ENCODE data around the gene A1CF.
"Not testable (repeated sequence)": the region's sequence is repeated elsewhere in the genome, so short reads cannot be mapped to it uniquely, and the experiment has no call there.

Gene A1CF

DNA sequence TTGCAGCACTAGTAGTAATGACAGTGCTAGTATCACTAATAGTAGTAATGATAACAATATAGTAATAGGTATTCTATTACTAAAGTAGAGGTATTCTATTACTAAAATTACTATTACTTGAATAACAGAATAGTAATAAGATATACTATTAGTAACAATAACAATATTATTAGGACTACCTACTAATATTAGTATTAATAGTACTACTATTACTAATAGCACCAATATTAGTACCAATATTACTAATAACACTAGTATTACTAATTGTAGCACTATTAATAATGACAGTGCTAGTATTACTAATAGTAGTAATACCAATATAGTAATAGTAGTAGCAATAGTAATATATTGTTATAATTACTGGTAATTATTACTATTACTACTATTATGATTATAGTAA lies 24.1 kb downstream of the A1CF start:
- no peak for DNase-seq

DNA sequence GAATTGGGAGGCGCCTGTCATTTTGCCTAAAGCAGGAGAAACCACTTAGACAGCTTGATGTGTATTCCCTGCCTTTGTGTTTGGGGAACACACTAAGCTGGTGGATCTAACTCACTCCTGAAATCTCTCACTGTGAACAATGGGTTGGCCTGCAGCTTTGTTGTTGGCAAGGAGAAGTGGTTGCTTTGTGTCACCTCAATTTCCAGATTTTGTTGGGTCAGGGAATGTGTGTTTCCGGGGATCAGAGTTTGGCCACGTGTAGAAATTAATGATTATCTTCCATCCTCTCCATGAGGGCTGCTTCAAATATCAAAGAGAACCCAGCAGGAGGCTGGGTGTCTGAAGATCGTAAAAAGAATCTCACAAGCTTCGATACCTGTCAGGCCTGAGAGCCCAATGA lies 27.8 kb downstream of the A1CF start:
- no peak for DNase-seq

DNA sequence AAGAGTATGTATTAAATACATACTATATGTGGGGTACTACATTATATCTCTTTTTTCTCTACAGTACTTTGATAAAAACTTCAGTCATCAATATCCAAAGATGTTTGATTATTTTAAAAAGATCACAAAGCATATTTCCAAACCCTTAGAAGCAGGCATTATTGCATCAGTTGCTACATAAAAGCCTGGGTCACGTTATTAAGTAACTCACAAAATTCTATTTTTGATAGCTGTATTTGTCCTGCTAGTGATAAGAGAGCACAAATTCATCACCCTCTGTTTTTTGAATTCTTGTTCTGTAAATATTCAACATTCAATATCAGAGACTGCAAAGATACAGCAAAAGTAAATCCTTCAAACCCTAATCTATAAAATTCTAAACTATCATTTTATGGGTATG lies 30.0 kb downstream of the A1CF start:
- no peak for DNase-seq

DNA sequence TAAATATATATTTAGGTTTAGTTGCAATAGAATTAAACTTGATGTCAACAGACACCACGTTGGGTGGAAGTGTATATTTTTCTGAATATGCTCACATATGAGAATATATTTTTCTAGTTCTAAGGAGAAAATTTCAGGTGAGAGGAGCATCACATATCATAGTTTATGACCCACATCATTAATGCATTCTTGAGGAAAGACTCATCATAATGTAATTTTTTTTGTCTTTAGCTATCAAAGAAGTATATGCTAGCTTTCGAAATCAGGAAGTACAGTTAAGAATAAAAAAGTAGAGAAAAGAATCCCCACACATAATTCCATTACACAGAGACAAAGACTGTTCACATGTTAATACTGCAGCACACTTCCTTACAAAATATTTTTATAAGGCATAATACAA lies 30.4 kb downstream of the A1CF start:
- no peak for DNase-seq

DNA sequence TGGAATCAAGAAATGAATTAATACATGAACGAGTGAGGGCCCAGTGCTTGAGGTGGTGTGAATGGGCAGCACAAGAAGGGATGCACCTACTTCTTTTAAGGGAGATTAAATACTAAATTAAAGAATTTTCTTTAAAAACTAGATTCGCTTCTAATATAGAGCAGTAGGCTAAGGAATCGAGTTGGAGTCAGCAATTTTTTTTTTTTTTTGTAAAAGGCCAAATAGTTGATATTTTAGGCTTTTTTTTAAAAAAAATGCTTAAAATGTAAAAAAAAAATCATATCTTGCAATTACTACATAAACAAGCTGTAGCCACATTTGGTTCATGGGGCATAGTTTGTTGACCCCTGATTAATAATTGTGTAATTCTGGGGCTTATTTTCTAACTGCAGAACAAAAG lies 31.9 kb downstream of the A1CF start:
- DNase-seq = no peak

DNA sequence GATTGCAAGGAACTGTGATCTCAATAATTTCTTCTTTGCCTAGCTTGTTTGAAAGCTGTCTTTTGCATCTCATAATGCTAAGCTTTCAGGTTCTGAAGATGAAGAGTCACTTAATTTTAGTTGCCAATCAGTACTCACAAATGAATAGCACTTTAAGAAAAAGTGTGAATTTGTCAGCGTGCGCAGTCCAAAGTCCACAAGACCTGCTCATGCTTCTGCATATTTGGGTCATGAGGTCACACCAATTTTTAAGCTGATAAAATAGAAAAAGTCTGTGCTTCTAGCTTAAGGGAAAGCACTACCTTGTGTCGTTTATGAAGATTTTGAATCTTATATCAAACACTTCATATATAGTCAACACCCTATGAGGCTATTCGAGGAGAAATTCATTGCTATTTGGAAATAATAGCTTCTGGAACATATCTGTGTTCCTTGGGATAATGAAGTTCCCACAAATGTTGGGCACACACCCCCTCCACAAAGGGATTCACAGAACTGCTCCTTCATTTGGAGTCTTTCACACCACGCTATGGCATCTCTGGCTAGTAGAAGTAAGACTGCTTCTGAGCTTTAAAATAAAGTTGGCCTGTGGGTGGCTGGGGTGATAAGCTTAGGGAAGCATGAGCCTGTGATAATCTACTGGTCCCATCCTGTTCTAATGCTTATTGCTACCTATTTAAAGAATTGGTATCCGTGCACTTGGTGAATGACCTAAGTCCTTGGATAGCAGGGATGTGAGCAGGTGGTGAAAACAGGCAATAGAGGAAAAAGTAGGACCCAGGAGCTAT lies 33.3 kb downstream of the A1CF start:
- no peak for DNase-seq

DNA sequence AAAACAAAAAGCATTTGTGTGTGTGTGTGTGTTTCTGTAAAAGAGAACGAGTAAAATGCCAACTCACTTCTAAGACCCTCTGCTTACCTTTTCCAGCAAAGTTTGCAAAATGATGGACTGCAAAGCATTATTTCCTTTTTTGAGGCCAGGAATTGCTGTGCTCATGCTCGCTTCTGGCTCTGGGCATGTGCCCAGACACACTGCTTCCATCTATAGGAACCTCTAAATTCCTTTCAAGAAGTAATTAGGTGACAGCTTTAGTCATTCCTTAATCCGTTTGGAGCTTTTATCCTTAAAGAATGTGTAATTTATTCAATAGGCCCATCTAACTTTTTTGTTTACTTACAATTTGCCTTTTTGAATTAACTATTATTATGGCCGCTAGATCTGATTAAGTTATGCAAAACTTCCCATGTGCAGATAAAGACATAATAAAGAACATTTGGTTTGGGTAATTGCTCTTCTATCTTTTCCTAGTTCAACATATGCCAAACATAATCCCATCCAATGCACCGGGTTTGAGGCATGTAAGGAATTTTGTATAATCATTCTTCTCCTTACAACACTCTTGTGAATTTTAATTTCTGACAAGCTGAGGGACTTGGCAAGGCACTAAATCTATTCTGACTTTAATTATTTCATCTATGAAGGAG lies 34.7 kb downstream of the A1CF start:
- no peak for DNase-seq

DNA sequence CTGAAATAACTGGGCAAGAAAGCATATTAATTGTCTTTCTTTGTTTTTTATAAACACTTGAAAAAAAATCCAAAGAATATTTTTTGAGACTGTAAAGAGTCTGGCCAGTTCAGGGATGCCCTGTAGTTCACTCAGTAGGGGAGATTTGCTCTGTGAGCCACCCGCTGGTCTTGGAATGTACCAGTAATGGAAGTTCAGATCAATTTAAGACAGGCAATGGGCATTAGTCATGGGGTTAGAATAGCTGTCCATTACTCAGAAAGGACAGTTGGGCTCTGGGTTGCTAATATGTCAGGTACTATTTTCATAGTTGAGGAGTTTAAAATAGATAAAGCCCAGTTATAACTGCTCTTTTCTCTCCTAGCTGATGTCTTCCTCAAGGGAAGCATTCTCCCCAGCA lies 38.7 kb downstream of the A1CF start:
- DNase-seq = no peak

DNA sequence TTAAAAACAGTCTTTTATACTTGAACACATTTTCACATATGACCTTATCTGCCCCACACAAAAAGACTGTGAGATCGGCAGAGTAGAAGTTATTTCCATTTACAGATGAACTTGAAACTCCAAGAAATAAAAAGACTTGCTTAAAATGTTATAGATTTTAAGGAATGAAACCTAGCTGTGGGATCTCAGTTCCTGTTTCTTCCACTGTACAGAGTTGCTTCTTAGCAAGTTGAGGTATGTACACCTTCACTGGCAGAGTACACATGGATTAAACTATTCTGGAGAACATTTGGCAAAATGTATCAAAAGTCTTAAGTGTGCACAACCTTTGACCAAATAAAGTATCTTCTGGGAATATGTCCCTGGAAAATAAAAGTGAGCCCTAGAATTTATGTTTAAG lies 48.3 kb downstream of the A1CF start:
- no peak for DNase-seq

DNA sequence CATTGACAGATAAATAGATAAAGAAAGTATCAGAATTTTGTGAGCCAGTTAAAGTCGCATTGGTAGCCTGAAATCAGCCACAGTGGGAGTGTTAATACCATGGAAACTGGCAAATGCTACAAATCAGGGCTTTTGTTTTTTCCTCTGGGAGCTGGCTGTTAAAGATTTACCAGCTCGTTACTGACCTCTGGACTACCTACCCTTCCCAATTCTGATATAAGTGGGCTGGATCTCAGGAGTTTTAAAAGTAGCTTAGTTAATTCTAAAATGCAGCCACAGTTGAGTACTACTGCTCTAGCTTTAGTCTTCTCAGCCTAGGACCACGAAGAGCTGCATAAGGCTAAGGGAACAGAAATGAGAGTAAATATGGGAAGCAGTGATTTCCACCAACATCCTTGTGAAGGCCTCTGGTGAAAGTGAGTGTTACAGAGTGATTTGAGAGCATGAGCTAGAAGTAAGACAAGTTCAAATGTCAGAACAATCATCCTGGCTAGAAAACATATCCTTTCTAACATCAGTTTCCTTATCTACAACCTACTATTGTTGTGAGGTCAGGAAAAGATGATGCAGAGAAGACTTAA lies 53.2 kb downstream of the A1CF start:
- no peak for DNase-seq

DNA sequence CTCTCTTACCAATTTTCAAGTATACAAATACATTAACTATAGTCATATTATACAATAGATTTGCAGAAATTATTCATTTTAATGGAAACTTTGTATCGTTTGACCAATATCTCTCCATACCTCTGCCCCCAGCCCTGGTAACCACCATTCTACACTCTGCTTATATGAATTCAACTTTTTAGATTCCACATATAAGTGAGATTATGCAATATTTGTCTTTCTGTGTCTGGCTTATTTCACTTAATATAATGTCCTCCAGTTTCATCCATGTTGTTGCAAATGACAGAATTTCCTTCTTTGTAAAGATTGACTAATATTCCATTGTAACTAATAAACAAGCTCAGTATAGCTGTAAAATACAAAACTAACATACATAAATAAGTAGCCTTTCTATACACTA lies 55.4 kb downstream of the A1CF start:
- DNase-seq = no peak

DNA sequence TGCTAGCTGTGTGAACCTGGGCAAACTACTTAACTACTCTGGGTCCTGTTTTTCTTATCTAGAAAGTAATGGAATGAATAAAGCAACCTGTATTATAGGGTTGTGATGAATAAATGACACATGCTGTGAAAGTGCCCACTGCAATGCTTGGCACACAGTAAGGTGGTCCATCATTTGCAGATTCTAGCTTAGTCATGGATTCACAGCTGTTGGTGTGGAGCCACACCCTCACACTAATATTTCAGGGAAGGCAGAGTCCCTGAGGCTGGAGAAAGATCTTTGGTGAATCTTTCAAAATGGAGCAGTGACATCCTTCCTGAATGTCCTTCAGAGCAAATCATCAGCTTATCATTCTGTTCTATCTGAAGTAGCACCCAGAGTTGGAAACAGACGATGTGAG lies 60.6 kb downstream of the A1CF start:
- DNase-seq = no peak

DNA sequence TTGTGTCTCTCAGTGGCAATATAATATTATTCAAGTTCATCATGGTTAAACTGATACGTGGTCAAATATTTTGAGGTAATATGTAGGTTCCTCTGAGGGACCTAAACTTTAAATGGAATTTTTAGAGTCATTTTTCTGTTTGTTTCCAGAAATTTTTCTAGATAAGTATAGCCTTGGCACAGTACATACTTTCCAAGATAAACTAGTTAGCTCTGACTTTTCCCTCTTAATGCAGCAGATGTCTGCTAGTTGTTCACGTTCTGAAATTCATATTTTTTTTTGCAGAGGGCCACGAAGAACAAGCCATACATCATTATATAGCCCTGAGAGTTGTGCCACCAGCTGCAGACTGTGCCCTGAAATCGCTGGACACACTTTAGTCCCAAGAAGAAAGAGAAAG lies 61.6 kb downstream of the A1CF start:
- DNase-seq = no peak

DNA sequence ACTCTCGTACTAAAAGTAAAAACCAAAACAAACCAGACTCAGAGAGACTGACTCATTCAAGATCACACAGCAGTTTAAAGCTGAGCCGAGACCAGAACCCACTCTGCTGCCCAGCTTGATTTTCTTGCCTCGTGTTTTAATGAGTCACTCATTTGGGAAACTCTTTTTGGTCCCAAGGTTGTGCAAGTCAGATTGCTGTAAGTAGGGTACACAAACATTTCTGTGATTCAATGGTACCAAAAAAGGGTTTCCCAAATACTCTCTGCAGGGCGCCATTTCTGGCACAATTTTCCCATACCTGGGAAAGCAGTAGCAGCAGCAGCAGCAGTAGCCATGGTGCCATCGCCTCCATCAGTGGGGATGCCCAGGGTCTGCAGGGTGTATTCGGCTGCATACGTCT lies 75.8 kb downstream of the A1CF start:
- no peak for DNase-seq

DNA sequence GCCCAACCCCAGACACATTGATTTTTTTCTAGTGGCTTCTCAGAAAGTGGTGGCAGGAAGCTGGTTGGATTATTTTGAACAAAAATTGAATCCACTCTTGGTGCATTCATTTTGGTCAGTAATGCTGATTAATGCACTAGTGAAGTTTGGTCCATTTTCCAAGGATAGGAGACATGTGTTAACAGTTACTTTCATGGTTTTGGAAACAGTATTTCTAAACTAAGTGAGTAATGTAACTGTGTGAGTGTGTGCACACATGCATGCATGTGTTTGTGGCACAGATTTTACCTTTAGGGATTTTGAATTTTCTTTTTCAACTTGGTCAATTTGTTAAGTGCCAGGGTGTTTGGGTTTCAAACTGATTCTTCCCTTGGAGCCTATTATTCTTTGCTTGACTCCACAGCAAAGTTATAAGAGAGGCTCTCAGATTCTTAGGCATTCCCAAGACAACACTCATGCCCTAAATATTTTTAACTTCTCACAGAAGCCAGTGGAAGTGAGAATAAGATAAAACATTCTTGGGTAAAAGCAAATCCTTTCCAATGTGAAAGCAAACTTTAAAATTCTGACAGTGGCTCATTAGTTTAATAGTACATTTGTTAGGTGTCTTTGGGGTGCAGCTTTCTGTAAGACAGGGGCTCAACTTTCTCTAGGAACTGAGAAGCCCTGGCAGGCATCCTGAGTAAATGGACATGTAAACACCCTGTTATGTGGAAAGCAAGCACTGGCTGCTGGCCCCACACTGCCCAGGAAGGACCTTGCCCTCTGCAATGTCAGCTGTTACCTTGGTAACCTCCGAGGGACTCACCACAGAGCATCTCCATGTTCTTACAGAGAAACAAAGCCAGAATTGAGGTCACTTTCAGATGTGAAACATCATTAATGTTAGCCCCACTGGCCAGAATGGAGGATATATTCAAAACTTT lies 77.3 kb downstream of the A1CF start:
- no peak for DNase-seq

DNA sequence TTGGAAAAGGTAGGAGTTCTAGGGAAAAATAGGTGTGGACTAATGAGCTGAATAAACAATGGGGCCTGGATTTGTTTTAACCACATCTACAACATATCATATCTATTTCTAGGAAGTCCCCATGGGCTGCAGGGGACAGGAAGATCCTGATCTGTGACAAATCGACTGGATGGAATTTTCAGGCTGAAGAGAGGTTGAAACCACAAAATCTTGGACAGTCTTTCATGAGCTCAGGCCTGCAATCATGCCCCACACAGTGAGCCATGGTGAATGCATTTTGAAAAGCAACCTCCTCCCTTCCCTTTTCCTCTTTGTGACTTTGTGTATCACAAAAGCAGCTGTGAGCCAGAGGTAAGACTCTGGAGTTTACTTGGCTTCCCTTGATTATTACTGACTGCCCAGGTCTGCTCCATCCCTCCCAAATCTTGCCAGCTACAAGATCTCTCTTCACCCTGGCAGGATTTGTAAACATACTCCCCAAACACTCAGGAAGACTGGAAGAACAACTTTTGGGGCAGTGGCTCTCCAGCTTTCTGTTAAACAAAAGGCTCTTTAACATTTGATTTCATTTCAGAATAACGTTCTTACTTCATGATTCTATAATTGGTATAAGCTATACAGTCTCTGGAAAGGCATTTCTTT lies 79.3 kb downstream of the A1CF start:
- no peak for DNase-seq

DNA sequence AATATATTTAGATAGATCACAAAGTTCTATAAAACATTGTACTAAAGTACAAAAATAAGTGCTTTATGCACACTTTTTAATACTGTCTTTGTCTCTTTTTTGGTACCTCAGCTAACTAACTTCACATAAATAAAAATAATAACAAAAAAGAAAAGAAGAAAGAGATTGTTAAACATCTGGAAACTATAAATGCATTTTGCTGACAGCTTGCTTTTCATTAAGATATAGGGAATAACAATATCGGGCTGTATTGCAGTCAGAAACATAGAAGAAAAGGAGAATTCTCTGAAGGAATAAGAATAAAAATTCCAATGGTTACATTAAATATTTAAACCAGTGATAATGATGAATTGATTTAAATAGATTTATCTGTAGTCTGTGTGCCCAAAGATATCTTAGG lies 85.8 kb downstream of the A1CF start:
- DNase-seq = no peak

DNA sequence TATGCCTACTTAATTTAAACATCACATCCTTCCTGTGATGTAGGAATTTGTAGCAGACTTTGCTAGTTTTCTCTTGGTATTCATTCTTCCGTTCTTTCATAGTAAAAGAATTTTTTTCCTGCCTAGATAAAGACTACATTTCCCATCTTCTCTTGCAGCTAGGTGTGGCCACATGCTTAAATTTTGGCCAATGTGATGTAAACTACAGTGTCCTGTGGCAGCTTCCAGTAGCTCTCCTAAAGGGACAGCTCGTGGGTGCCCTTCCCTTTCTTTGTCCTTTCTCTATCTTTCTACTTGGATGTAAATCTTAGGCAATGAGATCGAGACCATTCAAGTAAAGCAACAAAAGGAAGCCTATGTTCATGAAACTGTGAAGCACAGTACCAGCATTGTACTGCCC lies 87.1 kb downstream of the A1CF start:
- DNase-seq = no peak

DNA sequence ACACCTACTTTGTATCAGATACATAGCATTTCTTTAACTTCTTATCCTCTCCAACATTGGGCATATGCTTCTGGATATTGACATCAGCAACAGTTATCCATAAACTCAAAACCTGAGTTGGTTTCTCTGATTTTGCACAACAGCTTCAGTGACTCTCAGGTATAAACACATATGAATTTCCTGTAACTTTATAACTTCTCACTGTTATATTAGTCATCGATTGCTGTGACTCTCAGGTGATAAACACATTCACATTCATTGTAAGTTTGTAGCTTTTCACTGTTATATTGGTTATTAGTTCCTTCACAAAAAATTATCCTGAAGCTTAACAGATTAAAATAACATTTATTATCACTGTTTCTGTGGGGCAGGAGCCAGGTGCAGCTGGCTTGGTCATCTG lies 88.7 kb downstream of the A1CF start:
- no peak for DNase-seq

DNA sequence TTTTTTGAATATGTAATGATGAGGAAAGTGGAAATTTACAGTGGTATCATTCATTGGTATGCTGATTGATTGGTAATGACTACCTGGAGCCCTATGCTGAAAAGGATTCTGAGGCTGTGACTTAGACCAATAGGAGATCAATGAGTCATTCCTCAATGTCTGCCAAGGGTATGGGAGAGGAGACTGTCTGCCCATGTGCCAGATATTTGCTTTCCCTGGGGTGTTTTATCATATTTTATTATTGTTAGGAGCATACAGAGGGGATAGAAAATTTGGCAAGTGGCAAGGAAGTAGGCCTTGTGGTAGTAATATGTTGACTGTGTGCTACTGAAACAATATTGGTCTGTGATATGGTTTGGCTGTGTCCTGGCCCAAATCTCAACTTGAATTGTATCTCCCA lies 90.9 kb downstream of the A1CF start:
- DNase-seq = no peak

DNA sequence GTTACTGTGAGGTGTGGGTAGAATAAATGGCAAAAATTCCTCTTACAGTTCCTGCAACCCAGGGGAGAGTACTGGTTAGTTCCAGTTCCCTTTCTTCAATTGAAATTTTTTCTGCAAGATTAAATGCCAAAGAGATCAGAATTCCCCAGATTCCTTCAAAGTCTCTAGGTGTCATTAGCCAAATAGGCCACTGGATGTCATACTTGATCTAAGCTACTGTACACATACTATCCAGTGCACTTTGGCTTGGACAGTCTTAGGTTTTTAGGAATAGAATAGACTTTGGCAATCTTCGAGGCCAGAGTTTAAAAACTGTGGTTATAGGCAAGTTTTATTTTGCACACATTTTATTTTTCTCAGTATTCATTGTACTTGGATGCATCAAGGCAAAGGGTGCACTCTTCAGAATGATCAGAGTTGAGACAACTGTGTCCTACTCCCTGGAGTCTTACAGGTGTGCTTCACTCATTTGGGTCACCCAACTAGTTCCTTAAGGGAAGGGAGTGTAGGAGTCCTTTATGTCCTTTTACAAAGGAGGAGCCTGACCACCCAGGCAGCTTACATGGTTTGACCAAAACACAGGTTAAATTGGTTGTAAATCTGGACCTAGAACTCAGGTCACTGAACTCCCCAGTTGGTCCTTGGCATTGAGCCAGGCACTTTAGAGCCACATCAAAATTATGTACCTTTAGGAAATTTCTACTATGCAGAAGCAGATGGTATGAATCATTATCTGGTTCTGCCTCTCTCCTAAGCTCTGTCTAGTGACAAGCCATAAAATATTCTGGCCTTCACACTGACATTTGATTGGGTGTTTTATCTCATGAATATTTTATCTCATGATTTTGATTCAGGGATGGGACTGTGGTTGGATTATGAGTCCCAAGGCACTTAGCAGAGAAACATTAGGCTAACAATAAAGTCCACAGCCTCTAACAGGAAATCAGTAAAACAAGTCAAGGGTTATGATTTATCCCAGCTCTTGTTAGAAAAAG lies 96.2 kb downstream of the A1CF start:
- DNase-seq = no peak

DNA sequence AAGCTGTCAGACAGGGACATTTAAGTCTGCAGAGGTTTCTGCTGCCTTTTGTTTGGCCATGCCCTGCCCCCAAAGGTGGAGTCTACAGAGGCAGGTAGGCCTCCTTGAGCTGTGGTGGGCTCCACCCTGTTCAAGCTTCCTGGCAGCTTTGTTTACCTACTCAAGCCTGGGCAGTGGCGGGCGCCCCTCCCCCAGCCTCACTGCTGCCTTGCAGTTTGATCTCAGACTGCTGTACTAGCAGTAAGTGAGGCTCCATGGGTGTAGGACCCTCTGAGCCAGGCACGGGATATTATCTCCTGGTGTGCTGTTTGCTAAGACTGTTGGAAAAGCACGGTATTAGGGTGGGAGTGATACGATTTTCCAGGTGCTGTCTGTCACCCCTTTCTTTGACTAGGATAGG lies 97.5 kb downstream of the A1CF start:
- DNase-seq = not testable (repeated sequence)

Data from SHP77 (cell line).